GM21619 (cell line): Measurements from ENCODE around the gene MROH7.
"Not testable (repeated sequence)": the region's sequence is repeated elsewhere in the genome, so short reads cannot be mapped to it uniquely, and the experiment has no call there.

Experiments used
- ATAC-seq: cut with Tn5 transposase; IDR thresholded peaks from one replicate; pipeline ENCODE4 v1.9.1; 2021; ENCODE audit not compliant: unreplicated experiment

Gene MROH7

DNA sequence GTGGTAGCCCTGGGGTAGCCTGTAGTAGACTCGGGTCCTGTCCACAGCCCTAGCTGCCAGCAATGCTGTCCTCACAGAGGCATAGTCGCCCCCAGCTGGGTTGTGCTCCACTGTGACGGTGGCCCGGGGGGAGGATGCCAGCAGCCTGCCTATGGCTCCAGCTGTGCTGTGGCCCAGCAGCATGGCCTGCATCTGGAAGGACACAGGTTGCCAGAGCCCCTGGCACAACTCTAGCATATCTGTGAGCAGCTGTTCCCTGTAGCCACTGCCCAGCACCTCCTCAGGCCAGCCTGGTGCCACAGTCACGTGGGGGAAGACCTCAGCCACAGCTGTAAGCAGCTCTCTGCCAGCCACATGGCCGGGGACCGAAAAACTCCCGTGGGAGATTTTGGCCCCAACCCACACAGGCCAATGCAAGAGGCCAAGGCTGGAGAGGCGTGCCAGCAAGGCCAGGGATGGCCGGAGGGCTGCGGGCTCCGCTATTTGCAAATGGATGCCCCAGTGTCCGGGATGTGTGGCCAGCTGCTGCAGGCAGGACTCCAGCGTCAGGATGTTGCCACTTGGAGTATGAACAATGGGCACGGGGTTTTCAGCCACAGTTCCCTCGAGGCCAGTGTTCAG, 32.2 kb upstream of the MROH7 start:
- ATAC-seq, result no peak

DNA sequence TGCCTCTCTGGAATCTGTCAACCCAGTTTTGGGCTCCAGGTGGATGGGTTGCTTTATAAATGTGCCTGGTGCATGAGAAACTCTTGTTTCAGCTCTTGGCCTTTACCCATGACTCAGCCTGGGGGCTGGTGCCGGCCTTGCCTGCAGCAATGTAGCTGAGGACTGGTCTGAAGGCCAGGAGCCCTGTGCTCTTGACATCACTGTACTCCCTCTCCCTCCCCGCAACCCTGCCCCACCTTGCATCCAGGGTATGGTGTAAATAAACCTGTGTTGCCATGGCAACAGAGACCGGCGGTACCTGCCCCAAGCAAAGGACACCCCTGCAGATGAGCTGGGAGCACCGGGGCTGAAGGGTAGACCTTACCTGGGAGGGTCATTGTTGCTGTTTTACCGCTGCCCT, 31.5 kb upstream of the MROH7 start:
- ATAC-seq, result no peak

GRCh38 chr1:54610601-54611580, 30.7 kb upstream of the MROH7 start:
- ATAC-seq, result no peak

GRCh38 chr1:54611621-54612020, 30.0 kb upstream of the MROH7 start:
- ATAC-seq, result no peak

GRCh38 chr1:54614024-54614423, 27.6 kb upstream of the MROH7 start:
- ATAC-seq, result no peak

GRCh38 chr1:54614563-54614962, 27.0 kb upstream of the MROH7 start:
- ATAC-seq, result no peak

- no peak for ATAC-seq
Observed at GRCh38 chr1:54615531-54616279, 25.9 kb upstream of the MROH7 start.

DNA sequence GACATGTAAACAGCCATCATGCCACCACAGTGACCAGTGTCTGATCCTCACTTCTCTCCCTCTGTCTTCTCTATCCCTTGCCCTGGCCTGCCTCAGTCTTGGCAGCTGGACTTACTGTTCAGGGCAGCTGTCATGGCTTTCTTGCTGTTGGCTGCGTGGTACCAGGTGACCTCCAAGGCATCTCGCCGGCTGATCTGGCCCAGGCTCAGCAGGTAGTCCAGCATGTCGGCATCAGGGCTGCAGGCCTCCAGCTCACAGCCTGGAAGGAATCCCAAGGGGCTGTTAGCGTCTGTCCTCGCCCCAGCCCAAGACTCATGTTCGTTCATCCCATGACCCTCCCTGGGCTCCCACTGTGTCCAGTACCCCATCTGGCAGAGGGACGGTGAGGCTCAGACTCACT, 21.8 kb upstream of the MROH7 start:
- no peak for ATAC-seq

DNA sequence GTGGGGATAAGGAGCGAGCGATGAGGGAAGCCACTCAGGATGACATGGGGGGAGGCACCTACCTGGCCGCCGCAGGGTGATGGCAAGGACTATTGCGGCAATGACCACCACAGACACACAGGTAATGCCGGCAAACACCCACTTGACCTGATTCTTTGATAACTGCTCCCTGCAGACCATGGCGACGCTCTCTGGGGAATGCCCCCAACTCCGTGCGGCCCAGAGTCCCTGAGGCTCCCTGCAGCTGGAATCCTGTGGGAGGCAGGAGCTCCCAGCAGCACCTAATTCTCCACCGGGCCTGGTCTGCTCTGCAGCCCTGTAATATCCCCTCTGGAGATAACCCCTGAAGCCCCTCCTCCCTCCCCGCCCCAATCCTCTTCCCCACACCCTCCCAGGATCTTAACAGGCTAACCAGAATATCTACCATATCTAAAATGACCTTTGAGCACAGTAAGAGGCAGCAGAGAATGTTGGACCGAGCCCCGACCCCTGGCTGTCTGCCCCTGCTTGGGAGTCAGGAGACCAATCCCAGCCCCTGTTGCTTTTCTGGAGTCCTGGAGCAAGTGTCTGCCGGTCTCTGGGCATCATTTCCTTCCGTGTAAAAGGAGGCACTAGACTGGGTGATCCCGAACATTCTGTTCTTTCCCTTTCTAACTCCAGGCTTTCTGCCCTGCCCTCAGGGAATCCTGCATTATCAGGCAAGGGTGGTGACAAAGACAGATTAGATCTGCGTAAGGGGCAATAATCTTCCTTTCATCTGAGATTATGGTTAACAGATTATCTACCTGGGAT, 18.2 kb upstream of the MROH7 start, which contains the start of gene FAM151A:
TSS of gene FAM151A (minus strand) at position 310 of the 792 bp plus-strand sequence. CDS start at position 180, 130 bp downstream.
- no peak for ATAC-seq

DNA sequence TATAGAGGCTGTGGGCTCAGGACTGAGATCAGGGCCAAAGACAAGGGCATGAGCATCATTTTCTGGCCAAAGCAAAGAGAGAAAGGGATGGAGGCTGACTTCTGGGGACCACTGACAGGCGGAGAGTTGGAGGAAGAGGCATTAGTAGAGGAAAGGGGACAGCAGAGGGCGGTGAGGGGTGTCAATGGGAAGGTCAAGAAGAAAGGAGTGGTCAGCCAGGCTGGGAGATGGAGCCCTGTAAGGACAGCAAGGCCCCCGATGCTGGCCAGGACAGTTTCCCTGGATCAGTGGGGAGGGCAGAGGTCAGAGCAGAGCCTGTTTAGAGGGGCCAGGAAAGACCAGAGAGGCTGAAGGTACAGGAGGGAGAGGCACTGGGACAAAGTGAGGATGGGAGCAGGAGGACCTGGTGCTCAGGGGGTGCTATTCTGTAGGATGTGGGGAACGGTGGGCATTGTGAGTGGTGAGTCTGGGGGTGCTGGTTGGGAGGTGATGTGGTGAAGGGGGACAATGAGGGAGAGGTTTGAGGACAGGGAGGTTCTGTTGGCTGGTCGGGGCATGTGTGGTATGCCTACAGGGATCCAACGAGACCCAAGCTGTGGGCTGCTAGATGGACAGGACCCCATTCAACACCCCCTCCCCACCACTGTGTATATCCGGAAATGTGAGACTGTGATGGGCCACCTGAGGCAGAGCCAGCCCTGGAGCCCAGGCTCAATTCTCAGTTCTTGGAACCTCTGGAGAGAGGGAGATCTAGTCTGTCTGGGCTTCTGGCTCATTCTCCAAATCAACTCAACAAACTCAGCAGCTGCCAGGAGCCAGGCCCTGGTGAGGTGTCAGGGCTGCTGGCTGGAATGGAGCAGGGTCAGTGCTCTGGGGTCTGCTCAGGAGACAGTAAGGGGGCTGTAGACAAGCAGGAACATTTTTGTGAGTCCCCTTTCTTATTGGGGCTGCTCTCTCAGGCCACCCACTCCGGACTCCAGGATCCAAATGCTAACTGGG, 16.8 kb upstream of the MROH7 start:
- no peak for ATAC-seq

DNA sequence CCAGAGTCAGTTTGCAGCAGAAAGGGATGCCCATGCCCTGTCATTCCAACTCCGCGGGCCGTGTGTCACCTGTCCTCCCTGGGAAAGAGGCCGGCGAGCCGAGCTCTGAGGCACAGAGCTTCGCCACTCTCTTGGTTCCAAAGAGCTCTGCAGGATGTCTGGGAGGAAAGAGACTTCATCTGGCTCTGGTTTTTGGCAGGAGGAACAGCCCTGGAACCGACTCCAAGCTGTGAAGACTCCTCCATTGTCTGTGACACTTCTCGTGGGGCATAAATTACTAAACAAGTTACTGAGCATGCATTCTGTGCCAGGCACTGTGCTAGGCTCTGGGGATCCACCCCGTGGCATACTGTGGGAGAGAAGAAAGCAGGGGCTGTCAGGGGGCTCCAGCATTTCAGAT, 14.4 kb upstream of the MROH7 start:
- ATAC-seq, result no peak

- ATAC-seq, result not testable (repeated sequence)
Observed at GRCh38 chr1:54635804-54636203, 5.8 kb upstream of the MROH7 start.

DNA sequence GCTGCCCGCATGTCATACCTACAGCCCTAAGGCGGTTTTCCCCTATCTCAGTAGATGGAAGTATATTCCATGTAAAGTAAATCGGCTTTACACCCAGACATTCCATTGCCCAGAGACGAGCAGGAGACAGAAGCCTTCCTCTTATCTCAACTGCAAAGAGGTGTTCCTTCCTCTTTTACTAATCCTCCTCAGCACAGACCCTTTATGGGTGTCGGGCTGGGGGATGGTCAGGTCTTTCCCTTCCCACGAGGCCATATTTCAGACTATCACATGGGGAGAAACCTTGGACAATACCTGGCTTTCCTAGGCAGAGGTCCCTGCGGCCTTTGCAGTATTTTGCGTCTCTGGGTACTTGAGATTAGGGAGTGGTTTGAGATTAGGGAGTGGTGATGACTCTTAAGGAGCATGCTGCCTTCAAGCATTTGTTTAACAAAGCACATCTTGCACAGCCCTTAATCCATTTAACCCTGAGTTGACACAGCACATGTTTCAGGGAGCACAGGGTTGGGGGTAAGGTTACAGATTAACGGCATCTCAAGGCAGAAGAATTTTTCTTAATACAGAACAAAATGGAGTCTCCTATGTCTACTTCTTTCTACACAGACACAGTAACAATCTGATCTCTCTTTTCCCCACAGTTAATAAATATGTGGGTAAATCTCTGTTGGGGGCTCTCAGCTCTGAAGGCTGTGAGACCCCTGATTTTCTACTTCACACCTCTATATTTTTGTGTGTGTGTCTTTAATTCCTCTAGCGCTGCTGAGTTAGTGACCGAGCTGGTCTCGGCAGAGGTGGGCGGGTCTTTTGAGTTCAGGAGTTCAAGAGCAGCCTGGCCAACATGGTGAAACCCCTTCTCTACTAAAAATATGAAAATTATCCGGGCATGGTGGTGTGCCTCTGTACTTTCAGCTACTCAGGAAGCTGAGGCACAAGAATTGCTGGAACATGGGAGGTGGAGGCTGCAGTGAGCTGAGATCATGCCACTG, 4.8 kb upstream of the MROH7 start:
- not testable (repeated sequence) for ATAC-seq

DNA sequence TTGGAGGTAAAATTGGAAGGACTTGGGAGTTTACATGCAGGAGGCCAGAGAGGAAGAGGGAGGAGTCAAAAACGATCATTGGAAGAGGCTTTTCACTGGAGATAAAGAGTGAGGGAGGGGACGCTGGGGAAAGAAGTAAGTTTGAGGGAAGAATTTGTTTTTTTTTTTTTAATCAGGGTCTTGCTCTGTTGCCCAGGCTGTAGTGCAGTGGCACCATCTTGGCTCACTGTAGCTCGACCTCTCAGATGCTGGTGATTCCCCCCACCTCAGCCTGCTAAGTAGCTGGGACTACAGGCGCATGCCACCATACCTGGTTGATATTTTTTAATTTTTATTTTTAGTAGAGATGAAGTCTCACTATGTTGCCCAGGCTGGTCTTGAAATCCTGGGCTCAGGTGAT, 1.2 kb upstream of the MROH7 start:
- no peak for ATAC-seq

DNA sequence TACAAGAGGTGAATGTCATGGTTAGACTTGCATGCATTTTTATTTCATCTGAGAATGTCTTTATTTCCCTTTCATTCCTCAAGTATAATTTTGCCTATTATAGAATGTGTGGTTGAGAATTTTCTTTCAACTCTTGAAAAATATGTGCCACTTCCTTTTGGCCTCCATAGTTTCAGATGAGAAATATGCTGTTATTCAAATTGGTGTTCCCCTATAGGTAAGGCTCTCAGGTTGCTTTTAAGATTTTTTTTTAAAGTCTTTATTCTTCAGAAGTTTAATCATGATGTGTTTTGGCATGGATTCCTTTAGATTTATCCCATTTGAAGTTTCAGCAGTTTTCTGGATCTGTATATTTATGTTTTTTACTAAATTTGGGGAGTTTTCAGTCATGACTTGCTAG, 2.1 kb downstream of the MROH7 start:
- no peak for ATAC-seq

GRCh38 chr1:54645806-54646676, 4.5 kb downstream of the MROH7 start:
- no peak for ATAC-seq

GRCh38 chr1:54649130-54649898, 7.7 kb downstream of the MROH7 start:
- no peak for ATAC-seq
